Osteocyte (in vitro differentiated cells): ENCODE data around the gene CGB3. TPM values are rescaled to one million over a fixed set of nuclear protein-coding genes. Genes with fewer than 3 reads are reported as not detected.
"Not testable (repeated sequence)": the region's sequence is repeated elsewhere in the genome, so short reads cannot be mapped to it uniquely, and the experiment has no call there.

Experiments used
- DNase-seq: peaks from one replicate; pipeline ENCODE4 v3.0.0; 2021; ENCODE audit warnings: mixed read lengths; ENCODE audit not compliant: unreplicated experiment; ENCODE audit errors: extremely low spot score
- H3K27ac Mint-ChIP-seq: one replicate; pipeline ENCODE4 v1.8.0; 2021; ENCODE audit warnings: mild to moderate bottlenecking, mixed read lengths; ENCODE audit not compliant: unreplicated experiment
- H3K27me3 Mint-ChIP-seq: one replicate; pipeline ENCODE4 v1.8.0; 2021; ENCODE audit warnings: mixed read lengths; ENCODE audit not compliant: unreplicated experiment
- H3K36me3 Mint-ChIP-seq: one replicate; pipeline ENCODE4 v1.8.0; 2021; ENCODE audit warnings: mixed read lengths; ENCODE audit not compliant: unreplicated experiment
- H3K4me1 Mint-ChIP-seq: one replicate; pipeline ENCODE4 v1.8.0; 2021; ENCODE audit warnings: mixed read lengths; ENCODE audit not compliant: unreplicated experiment
- H3K4me3 Mint-ChIP-seq: one replicate; pipeline ENCODE4 v1.8.0; 2021; ENCODE audit warnings: mild to moderate bottlenecking, moderate library complexity, mixed read lengths; ENCODE audit not compliant: unreplicated experiment
- H3K9me3 Mint-ChIP-seq: one replicate; pipeline ENCODE4 v1.8.0; 2021; ENCODE audit warnings: mixed read lengths; ENCODE audit not compliant: unreplicated experiment
- total RNA-seq: library from RNA; stranded (reverse); gene quantifications from 2 replicates; pipeline ENCODE4 v1.2.1, GENCODE V29; 2021
- TF ChIP-seq, protein P1 (sequence below): fragments of 200-600 bp; sonication (generic); IDR thresholded peaks from 2 replicates; pipeline ENCODE4 v1.5.0; 2021; ENCODE audit warnings: antibody characterized with exemption, mild to moderate bottlenecking, moderate library complexity

The CGB3 gene
- total RNA-seq, 1 donor from 2014 or later = not detected

DNA sequence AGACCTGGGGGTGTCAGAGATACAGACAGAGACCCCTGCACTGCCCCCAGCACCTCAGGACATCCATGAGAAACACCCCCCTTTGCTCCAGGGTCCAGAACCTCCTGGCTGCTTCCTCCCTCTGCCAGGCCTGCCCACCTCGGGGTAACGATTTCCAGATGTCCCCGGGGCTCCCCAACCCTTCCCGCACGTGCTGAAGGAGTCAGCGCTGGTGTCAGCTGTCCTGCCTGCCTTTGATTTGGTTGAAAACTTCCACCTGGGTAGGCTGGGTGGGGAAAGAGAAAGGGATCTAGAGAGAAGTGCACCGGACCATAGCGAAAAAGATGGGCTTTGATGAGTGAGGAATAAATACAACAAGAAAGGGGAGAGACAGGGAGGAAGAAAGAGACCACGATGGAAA, 34.9 kb upstream of the CGB3 start:
- H3K4me1 Mint-ChIP-seq = peaks cover 15% of the 10 kb centered on the region
- H3K36me3 Mint-ChIP-seq = no peaks in the 10 kb centered on the region
- no peak overlapping the region for H3K27ac Mint-ChIP-seq
- H3K27me3 Mint-ChIP-seq = peaks cover 6% of the 10 kb centered on the region
- DNase-seq = no peak
- no peak overlapping the region for H3K4me3 Mint-ChIP-seq
- H3K9me3 Mint-ChIP-seq = no peaks in the 10 kb centered on the region
- TF ChIP-seq, protein P1, sequence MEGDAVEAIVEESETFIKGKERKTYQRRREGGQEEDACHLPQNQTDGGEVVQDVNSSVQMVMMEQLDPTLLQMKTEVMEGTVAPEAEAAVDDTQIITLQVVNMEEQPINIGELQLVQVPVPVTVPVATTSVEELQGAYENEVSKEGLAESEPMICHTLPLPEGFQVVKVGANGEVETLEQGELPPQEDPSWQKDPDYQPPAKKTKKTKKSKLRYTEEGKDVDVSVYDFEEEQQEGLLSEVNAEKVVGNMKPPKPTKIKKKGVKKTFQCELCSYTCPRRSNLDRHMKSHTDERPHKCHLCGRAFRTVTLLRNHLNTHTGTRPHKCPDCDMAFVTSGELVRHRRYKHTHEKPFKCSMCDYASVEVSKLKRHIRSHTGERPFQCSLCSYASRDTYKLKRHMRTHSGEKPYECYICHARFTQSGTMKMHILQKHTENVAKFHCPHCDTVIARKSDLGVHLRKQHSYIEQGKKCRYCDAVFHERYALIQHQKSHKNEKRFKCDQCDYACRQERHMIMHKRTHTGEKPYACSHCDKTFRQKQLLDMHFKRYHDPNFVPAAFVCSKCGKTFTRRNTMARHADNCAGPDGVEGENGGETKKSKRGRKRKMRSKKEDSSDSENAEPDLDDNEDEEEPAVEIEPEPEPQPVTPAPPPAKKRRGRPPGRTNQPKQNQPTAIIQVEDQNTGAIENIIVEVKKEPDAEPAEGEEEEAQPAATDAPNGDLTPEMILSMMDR = no peak

DNA sequence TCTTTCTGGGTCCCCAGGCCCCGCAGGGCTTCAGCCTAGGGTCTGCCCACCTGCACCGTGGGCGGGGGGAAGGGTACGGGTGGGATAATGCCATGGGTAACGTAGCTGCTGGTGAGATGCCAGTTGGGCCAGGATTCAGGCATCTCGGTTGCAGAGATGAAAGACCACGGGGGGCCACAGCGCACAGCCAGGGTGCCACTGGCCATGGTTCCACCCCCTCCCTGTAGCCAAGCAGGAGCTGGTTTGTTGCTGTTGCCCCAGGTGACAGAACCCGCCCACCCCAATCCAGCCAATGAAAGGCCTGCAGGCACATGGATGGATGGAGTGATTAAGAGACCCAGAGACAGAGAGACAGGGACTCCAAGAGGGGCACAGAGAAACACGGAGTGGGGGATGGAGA, 34.4 kb upstream of the CGB3 start:
- TF ChIP-seq, protein P1 = no peak
- Mint-ChIP-seq H3K36me3 (no peaks in the 10 kb centered on the region), H3K27me3 (peaks cover 6% of the 10 kb centered on the region), H3K9me3 (no peaks in the 10 kb centered on the region), H3K4me1 (peaks cover 15% of the 10 kb centered on the region), H3K27ac (no peak overlapping the region), H3K4me3 (no peak overlapping the region)
- no peak for DNase-seq

DNA sequence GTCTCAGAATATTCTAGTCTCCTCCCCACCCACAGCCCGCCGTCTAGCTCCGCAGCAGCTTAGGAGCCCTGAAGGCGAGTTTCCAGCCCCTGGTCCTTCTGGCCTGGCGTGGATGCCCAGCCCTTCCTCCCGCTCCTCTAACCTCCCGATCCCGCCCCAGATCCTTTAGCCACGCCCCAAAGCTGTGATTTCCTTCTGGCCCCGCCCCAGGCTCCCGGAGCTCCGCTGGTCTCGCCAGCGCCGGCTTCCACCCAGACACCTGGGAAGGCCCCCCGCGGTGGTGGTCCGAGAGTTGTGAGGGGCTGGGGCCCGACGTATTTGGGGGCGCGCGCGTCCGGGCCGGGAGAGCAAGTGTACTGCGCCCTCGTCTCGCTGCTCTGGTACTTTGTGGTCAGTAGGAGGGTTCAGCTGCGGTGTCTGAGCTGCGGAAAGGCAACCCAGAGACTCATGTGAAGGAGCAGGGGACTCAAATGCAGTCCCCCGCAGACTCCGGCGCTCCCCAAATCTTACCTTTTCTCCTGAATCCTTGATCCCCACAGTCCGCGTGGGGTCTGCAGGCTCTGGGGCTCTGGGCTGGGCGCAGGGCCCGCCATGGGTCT, 33.6 kb upstream of the CGB3 start, which contains the start of gene CGB7:
CGB7 (minus strand) TSS at position 114 of the 599 bp plus-strand sequence. CDS start 2,374 bp downstream, outside the sequence.
- H3K27ac Mint-ChIP-seq = no peak within 1 kb of the TSS
- peaks cover 6% of the 10 kb centered on the region for H3K27me3 Mint-ChIP-seq
- H3K4me3 Mint-ChIP-seq = peak within 1 kb of the TSS; percentile 74
- H3K4me1 Mint-ChIP-seq = peaks cover 15% of the 10 kb centered on the region
- no peaks in the 10 kb centered on the region for H3K36me3 Mint-ChIP-seq
- TF ChIP-seq, protein P1 = no peak
- no peak for DNase-seq
- H3K9me3 Mint-ChIP-seq = no peaks in the 10 kb centered on the region

DNA sequence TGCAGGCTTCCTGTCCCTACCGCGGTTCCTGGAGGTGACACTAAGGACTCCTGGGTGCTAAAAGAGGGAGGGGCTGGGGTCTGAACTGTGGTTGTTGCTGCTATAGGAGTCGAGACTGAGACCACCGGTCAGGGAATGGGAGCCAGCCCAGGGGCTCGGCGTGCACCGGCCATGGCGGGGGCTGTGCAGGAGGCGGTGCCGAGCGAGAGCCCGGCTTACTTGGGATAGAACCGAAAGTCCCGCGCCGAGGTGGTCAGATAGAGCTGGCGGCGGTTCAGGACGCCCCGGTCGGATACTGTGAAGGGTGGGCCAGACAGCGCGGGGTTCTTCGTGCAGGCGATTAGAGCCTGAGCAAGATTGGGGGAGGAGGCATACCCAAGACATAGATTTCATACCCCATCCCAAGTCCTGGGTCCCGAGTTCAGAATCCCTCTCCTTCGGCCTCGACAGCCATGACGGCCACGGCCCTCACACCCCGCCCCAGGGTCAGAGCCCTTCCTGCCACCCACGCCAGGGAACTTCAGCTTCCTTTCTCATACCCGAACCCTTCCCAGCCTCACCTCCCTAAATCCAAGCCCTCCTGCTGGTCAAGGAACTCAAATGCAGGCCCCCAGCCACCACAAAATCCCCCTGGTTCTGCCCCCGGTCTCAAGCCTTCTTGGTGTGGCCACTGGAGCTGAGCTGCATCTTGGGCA, 32.9 kb upstream of the CGB3 start:
- H3K27me3 Mint-ChIP-seq, DNase-seq, H3K9me3 Mint-ChIP-seq, H3K36me3 Mint-ChIP-seq, H3K27ac Mint-ChIP-seq: not testable (repeated sequence)
- H3K4me3 Mint-ChIP-seq = peak overlapping the region; percentile 74
- H3K4me1 Mint-ChIP-seq = peaks cover 15% of the 10 kb centered on the region

DNA sequence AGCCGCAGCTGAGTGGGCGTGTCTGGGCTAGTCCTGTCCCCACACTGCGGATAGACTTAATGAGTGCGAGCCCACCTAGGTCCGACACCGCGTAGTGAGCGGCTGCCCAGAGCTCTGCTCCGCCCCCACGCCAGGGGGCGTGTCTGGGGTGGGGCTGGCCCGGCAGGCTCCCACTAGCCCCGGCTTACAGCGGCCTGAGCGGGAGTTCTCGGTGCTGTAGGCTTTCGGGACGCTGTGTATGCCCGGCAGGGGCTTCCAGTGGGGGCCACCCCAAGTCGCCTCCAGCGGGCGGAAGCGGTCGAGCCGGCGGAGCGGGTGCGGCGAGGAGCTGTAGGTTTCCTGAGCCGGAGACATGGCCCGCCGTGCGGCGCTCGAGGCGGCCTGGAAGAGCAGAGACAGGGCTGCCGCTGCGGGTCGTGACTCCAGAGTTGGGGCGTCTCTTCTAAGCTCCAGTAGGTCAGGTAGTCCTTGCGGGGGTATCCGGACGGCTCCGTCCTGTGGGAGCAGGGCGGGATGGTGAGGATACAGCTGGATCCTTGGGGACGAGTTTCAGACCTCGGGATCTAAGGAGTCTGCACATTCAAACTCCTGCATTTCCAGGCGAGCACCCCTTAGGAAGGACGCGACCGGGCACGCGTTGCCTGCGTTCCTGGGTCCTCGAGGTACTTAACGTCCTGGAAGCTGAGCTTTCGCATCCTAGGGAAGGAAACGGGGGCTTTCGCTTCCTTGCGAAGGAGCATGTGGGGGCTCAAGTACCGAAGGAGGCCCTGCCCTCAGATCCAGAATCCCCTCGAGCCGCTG, 32.2 kb upstream of the CGB3 start:
- peak overlapping the region; percentile 74 for H3K4me3 Mint-ChIP-seq
- H3K4me1 Mint-ChIP-seq = peaks cover 15% of the 10 kb centered on the region
- no peaks in the 10 kb centered on the region for H3K36me3 Mint-ChIP-seq
- peaks cover 6% of the 10 kb centered on the region for H3K27me3 Mint-ChIP-seq
- TF ChIP-seq, protein P1 = peak; percentile 56
- no peak for DNase-seq
- no peak overlapping the region for H3K27ac Mint-ChIP-seq
- no peaks in the 10 kb centered on the region for H3K9me3 Mint-ChIP-seq

DNA sequence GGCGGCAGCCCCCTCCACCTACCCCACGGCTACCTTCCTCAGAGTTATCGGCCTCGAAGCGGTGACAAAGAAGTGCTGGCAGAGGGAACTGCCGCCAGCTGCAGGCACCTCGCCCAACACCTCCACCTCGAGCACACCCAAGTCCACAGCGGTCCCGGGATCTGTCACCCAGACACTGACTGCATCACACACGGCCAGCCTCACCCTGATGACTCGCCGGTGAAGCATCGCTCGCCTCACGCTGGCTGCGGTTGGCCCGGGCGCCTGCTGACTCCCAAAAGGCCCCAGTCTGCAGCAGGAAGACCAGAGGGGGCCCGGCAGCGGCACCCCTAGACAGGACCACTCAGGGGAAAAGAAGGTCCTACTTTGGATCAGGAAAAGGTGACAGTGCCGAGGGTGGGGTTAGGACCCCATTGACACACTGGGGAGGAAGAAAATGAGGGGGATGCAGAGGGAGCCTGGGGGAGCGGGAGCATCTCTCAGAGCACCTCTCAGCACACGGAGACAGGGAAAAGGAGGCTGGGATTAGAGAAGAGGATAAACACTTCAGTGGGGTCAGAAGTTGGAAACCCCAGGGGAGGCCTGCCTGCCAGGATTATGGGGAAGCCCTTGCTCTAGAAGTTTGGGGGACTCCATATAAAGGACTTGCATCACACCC, 26.4 kb upstream of the CGB3 start:
- not testable (repeated sequence) for H3K4me3 Mint-ChIP-seq, H3K36me3 Mint-ChIP-seq, H3K27ac Mint-ChIP-seq, H3K27me3 Mint-ChIP-seq, DNase-seq, H3K9me3 Mint-ChIP-seq, H3K4me1 Mint-ChIP-seq

DNA sequence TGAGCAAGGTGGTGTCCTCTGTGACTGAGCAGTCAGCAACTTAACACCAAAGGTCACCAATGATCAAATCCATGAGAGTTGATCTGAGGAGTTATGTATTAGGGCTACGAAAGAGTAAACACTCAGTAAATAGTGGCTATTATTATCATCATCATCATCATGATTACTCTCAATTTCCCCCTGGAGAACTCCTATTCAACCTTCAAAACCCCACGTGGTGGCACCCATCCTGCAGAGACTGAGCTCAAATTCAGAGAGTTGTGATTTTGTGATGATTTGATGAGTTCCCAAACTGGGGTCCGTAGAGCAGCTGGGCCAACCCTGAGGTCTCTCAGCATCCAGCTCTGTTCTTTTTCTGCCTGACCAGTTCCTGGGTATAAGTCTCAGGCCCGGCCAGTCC, 25.7 kb upstream of the CGB3 start:
- H3K36me3 Mint-ChIP-seq, H3K27me3 Mint-ChIP-seq, H3K27ac Mint-ChIP-seq, H3K4me3 Mint-ChIP-seq, H3K9me3 Mint-ChIP-seq, H3K4me1 Mint-ChIP-seq, DNase-seq: not testable (repeated sequence)

DNA sequence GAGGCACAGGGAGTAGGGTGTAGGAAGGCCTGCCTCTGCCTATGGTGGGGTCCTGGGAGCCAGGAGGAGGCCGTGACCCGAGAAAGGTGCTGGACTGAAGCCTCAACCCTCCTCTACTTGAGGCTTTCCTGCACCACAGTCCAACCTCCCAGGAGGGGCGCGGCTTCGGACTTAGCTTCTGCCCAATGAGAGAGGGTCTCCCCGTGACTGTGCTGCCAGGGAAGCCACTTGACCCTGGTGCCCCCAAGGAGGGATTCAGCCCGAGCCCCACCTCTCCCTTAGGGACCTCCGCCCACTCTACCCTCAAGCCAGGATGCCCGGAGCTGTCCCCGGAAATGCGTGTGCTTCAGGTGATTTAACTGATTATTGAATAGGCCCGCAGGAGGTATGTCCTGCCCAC, 24.9 kb upstream of the CGB3 start, which contains the start of gene CGB8:
CGB8 (minus strand) TSS at position 101 of the 400 bp plus-strand sequence. CDS start 372 bp downstream, outside the sequence.
- not testable (repeated sequence) for H3K4me1 Mint-ChIP-seq, H3K36me3 Mint-ChIP-seq, DNase-seq, H3K9me3 Mint-ChIP-seq, H3K27me3 Mint-ChIP-seq, H3K27ac Mint-ChIP-seq, H3K4me3 Mint-ChIP-seq
